ENCODE measurements around the gene CDCA8. TPM values are rescaled to one million over a fixed set of nuclear protein-coding genes. Genes with fewer than 3 reads are reported as not detected.

Gene CDCA8
- total and polyA plus RNA-seq, 8 donors, result 0.19 to 0.79 (median 0.44) TPM

DNA sequence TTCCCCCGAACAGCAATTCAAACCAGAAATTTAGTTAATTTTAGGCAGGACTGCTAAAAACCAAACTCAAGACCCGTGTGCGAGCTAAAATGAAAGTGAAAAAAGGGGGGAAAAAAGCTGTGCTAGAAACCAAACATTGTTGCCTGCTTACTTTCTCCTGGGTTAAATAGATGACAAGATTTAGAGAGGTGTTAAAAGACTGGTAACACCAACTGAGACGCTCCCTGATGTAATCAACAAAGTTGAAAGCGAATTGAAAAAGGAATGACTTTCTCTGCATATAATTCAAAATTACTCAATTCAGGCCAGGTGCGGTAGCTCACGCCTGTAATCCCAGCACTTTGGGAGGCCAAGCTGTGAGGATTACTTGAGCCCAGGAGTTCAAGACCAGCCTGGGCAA, 6.8 kb downstream of the CDCA8 start:
- TF ChIP-seq CTCF (IDR thresholded peaks at IDR 0.05), result no peak
- no peaks in the 10 kb centered on the region for H3K36me3 ChIP-seq
- 92 to 97% methylated on average over 7 of the region's 7 CpGs for WGBS, 2 donors
- DNase-seq (no peak), FAIRE-seq (no peak), ATAC-seq (no peak)
- H3K4me1 ChIP-seq, result no peaks in the 10 kb centered on the region
- H3K27me3 ChIP-seq, result no peaks in the 10 kb centered on the region
- no peak overlapping the region for H3K4me3 ChIP-seq
- H3K27ac ChIP-seq, result no peak overlapping the region
- intact Hi-C loops (cut with DNase I), result no loop called here
- H3K9me3 ChIP-seq, result no peaks in the 10 kb centered on the region

GRCh38 chr1:37701051-37701450, 8.7 kb downstream of the CDCA8 start:
- H3K4me3 ChIP-seq, result no peak overlapping the region
- DNase-seq, result no peak
- TF ChIP-seq CTCF (IDR thresholded peaks at IDR 0.05), result no peak
- H3K27me3 ChIP-seq, result no peaks in the 10 kb centered on the region
- WGBS, 2 donors, result 45 to 48% methylated on average over 2 of the region's 2 CpGs
- no peak for FAIRE-seq
- no peaks in the 10 kb centered on the region for H3K36me3 ChIP-seq
- no peak for ATAC-seq
- intact Hi-C loops (cut with DNase I), result no loop called here
- H3K4me1 ChIP-seq, result no peaks in the 10 kb centered on the region
- H3K27ac ChIP-seq, result no peak overlapping the region
- no peaks in the 10 kb centered on the region for H3K9me3 ChIP-seq

- no peaks in the 10 kb centered on the region for H3K27me3 ChIP-seq
- no peaks in the 10 kb centered on the region for H3K9me3 ChIP-seq
- H3K4me3 ChIP-seq, result no peak overlapping the region
- no peaks in the 10 kb centered on the region for H3K4me1 ChIP-seq
- ATAC-seq (no peak), FAIRE-seq (no peak), DNase-seq (no peak)
- no peak overlapping the region for H3K27ac ChIP-seq
- no peaks in the 10 kb centered on the region for H3K36me3 ChIP-seq
- TF ChIP-seq CTCF (IDR thresholded peaks at IDR 0.05), result no peak
- intact Hi-C loops (cut with DNase I), result no loop called here
- WGBS, 2 donors, result 94 to 96% methylated on average over 14 of the region's 14 CpGs
Observed at GRCh38 chr1:37703061-37703460, 10.7 kb downstream of the CDCA8 start.

- H3K4me1 ChIP-seq, result no peaks in the 10 kb centered on the region
- H3K36me3 ChIP-seq, result no peaks in the 10 kb centered on the region
- H3K4me3 ChIP-seq, result no peak overlapping the region
- no peak for TF ChIP-seq CTCF (IDR thresholded peaks at IDR 0.05)
- FAIRE-seq, result no peak
- DNase-seq, result no peak
- intact Hi-C loops (cut with DNase I), result no loop called here
- 86 to 90% methylated on average over 3 of the region's 3 CpGs for WGBS, 2 donors
- H3K9me3 ChIP-seq, result no peaks in the 10 kb centered on the region
- H3K27ac ChIP-seq, result no peak overlapping the region
- no peaks in the 10 kb centered on the region for H3K27me3 ChIP-seq
- ATAC-seq, result no peak
Observed at GRCh38 chr1:37704966-37705365, 12.7 kb downstream of the CDCA8 start.

DNA sequence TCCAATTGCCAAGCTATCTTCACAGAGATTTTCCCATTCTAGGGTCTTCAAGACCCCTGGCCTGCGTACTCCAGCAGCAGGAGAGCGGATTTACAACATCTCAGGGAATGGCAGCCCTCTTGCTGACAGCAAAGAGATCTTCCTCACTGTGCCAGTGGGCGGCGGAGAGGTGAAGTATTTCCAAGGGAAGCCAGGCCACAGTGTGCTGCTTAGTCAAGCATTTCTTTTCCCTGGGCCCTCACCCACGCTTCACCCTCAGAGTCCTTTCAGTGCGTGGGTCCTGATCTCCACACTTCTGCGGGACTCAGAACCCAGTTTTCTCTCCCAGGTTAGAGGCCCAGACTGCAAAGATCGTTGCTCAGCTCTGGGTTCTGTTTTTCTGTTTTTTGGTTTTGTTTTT, 13.1 kb downstream of the CDCA8 start:
- FAIRE-seq, result no peak
- no peak for DNase-seq
- WGBS, 2 donors, result 88 to 93% methylated on average over 8 of the region's 8 CpGs
- ATAC-seq, result no peak
- Histone ChIP-seq H3K27me3 (no peaks in the 10 kb centered on the region), H3K4me1 (no peaks in the 10 kb centered on the region), H3K9me3 (no peaks in the 10 kb centered on the region), H3K27ac (no peak overlapping the region), H3K4me3 (no peak overlapping the region), H3K36me3 (no peaks in the 10 kb centered on the region)
- intact Hi-C loops (cut with DNase I), result no loop called here
- TF ChIP-seq CTCF (IDR thresholded peaks at IDR 0.05), result no peak

Measured in pancreas (tissue), 10 donors.